Epithelial cell of umbilical artery (primary cell): ENCODE data around the gene ADH5. TPM values are rescaled to one million over a fixed set of nuclear protein-coding genes. Genes with fewer than 3 reads are reported as not detected.

Source experiments
- total RNA-seq: library from RNA; depleted of rRNA; stranded (reverse); fragments of >200 nt; gene quantifications from 2 replicates; pipeline ENCODE4 v1.2.3, GENCODE V29; 2014

The ADH5 gene
- total RNA-seq = 100 and 138 TPM in 2 replicates

GRCh38 chr4:99088481-99089365 is at the start of gene ADH5:
Gene ADH5, minus strand, starts transcription at chr4:99088788. Its CDS starts 88 bp downstream, at chr4:99088700.

Other genes starting within 250 kb of the ADH5 start
- gene EIF4E, start 159.7 kb downstream of the ADH5 start, total RNA-seq = 295 and 326 TPM in 2 replicates
- gene METAP1, start 93.1 kb downstream of the ADH5 start, total RNA-seq = 28.6 and 29.3 TPM in 2 replicates
- gene ADH4, start 55.5 kb upstream of the ADH5 start, total RNA-seq = not detected in 2 replicates
- not detected in 2 replicates for gene ADH6, start 130.5 kb upstream of the ADH5 start, total RNA-seq
- gene ADH1A, start 202.2 kb upstream of the ADH5 start, total RNA-seq = not detected in 2 replicates
- 0.65 and 1.2 TPM in 2 replicates for gene ADH1B, start 232.6 kb upstream of the ADH5 start, total RNA-seq